T-helper 1 cell treated with Interleukin-12 subunit alpha and Interleukin-12 subunit beta and Interleukin-4 antibody, amounts not matched to agents 30 ng/mL and 1 ng/mL, for 36 hours (primary cell): Measurements from ENCODE around the gene APOC4. TPM values are rescaled to one million over a fixed set of nuclear protein-coding genes. Genes with fewer than 3 reads are reported as not detected.

Source experiments
- intact Hi-C: fragments of 100-400 bp; cut with micrococcal nuclease; formaldehyde crosslinking; loops from one replicate; pipeline ENCODE4 v1.15.1; 2024
- total RNA-seq: library from RNA; stranded (reverse); gene quantifications from 2 replicates; pipeline ENCODE4 v1.2.3, GENCODE V29; 2022

The APOC4 gene
- total RNA-seq, 1 donor from 2014 or later: not detected

DNA sequence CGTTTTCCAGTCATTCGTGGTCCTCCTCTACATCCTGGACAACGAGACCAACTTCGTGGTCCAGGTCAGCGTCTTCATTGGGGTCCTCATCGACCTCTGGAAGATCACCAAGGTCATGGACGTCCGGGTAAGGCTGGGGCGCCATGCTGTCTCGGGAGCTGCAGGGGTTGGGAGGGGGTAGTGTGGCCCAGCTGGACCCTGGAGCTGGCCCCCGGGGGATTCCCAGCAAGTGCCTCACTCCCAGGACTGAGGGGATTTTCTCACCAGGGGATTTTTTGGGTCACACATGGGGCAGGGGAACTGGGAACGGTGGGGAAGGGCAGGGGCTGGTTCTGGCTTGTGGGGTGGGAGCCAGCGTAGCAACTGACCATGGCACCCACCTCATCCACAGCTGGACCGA lies 48.4 kb downstream of the APOC4 start:
- intact Hi-C loops: no loop called here

DNA sequence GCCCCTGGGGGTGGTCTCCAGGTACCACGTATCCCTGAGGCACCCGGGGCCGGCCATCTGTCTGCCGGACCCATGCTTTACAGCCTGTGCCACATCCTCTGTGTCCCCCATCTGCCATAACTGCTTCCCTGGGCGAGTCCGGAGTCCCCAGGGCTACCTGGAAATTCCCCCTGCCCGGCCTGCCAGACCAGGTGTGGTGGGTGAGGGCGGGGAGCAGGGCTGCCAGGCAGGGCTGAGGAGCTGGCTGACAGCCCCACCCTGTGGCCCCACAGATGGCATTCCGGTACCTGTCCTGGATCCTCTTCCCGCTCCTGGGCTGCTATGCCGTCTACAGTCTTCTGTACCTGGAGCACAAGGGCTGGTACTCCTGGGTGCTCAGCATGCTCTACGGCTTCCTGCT lies 48.9 kb downstream of the APOC4 start:
- intact Hi-C loops: no loop called here

DNA sequence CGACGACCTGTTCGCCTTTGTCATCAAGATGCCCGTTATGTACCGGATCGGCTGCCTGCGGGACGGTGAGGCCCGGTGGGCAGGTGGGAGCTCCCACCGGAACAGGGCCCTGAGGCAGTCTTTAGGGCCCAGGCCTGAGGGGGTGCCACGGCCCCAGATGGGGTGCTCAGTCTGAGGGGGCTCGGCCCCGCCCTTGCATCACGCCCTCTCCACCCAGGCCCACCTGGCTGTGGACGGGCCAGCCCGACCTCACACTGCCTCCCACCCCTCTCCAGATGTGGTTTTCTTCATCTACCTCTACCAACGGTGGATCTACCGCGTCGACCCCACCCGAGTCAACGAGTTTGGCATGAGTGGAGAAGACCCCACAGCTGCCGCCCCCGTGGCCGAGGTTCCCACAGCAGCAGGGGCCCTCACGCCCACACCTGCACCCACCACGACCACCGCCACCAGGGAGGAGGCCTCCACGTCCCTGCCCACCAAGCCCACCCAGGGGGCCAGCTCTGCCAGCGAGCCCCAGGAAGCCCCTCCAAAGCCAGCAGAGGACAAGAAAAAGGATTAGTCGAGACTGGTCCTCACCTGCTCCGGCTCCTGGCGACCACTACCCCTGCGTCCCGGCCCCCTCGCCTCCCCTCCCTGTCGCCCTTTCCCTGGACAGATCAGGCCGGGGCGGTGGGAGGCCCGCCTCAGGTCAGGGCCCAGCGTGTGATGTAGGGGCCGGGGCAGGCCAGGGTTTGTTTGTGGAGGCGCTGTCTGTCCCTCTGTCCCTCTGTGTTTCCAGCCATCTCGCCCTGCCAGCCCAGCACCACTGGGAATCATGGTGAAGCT lies 50.5 kb downstream of the APOC4 start:
- intact Hi-C loops: no loop called here

DNA sequence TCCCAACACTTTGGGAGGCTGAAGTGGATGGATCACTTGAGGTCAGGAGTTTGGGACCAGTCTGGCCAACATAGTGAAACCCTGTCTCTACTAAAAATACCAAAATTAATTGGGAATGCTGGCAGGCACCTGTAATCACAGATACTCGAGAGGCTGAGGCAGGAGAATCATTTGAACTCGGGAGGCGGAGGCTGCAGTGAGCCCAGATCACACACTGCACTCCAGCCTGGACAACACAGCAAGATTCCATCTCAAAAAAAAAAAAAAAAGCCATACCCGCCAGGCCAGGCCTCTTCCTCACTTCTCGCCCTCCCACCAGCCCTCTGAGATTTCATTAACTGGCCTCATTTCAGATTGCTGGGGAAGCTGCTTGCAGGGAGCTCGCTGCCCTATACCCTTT lies 51.5 kb downstream of the APOC4 start:
- intact Hi-C loops: no loop called here

DNA sequence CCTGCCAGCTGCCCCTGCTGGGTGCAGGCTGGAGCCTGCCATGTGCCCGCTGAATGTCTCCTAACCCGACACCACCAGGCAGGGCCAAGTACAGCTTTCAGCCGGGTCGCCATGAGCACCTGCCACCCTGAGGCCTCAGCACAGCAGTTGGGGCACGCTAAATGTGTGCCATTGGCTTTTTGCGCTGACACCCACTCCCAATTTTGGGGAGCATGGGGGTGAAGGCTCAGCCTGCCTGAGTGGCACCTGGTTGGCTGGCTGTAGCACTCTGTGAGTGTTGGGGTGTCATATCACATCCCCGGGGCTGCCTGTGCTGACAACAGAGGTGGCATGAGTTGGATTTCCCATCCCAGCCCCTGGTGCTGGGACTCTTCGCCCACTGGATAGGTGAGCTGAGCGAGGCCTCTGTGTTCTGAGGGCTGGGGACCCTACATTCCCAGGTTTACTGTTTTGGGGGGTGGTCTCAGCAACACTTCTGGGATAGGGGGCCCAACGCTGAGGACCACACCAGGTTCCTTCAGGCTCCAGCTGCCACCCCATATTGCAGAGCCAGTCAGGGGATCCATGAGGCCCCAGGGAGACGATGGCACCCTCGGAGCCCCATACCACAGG lies 52.0 kb downstream of the APOC4 start:
- intact Hi-C loops: no loop called here

Other genes starting within 250 kb of the APOC4 start
- not detected in 2 replicates for gene CEACAM16, start 243.1 kb upstream of the APOC4 start, total RNA-seq
- 195 and 197 TPM in 2 replicates for gene BCL3, start 193.5 kb upstream of the APOC4 start, total RNA-seq
- gene CBLC, start 164.3 kb upstream of the APOC4 start, total RNA-seq: not detected in 2 replicates
- gene BCAM, start 133.1 kb upstream of the APOC4 start, total RNA-seq: not detected in 2 replicates
- 0.34 TPM in 1 of 2 replicates, not detected in the other for gene NECTIN2, start 95.9 kb upstream of the APOC4 start, total RNA-seq
- gene TOMM40, start 51.0 kb upstream of the APOC4 start, total RNA-seq: 81.6 and 85.4 TPM in 2 replicates
- gene APOE, start 36.4 kb upstream of the APOC4 start, total RNA-seq: 0.37 and 0.39 TPM in 2 replicates
- 2.1 TPM in 1 of 2 replicates, not detected in the other for gene APOC1, start 27.6 kb upstream of the APOC4 start, total RNA-seq
- not detected in 2 replicates for gene APOC2, start 3.8 kb downstream of the APOC4 start, total RNA-seq
- gene CLPTM1, start 13.1 kb downstream of the APOC4 start, total RNA-seq: 93.8 and 98.0 TPM in 2 replicates
- gene RELB, start 59.2 kb downstream of the APOC4 start, total RNA-seq: 111 TPM in 2 replicates
- gene CLASRP, start 96.8 kb downstream of the APOC4 start, total RNA-seq: 84.7 and 99.9 TPM in 2 replicates
- 1.8 and 2.3 TPM in 2 replicates for gene ZNF296, start 134.2 kb downstream of the APOC4 start, total RNA-seq
- gene GEMIN7, start 137.0 kb downstream of the APOC4 start, total RNA-seq: 31.2 and 35.2 TPM in 2 replicates
- gene PPP1R37, start 150.9 kb downstream of the APOC4 start, total RNA-seq: 19.2 and 21.5 TPM in 2 replicates
- 0.07 and 0.22 TPM in 2 replicates for gene NKPD1, start 218.7 kb downstream of the APOC4 start, total RNA-seq
- gene TRAPPC6A, start 236.0 kb downstream of the APOC4 start, total RNA-seq: 38.9 and 46.3 TPM in 2 replicates
- gene BLOC1S3, start 236.5 kb downstream of the APOC4 start, total RNA-seq: 14.8 and 15.3 TPM in 2 replicates